Measurements from ENCODE around the gene MCTP1.

DNA sequence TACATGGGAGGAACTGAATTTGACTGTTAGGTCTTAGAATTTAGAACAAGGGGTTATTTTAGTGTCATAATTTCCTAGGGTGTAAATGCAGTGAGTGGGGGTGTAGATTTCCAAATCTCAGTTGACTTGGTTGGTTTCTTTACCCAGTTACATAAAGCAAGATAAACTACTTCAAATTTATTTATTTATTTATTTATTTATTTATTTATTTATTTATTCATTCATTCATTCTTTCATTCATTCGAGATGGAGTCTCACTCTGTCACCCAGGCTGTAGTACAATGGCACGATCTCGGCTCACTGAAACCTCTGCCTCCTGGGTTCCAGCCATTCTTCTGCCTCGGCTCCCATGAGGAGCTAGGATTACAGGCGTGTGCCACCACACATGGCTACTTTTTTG is 466.0 kb downstream of the MCTP1 start:
- no peak for TF ChIP-seq CTCF (IDR thresholded peaks at IDR 0.05)
- no peak for TF ChIP-seq POLR2A (IDR thresholded peaks at IDR 0.05)

Measured in breast epithelium (tissue), 3 donors.